Calu3 (cell line): ENCODE measurements around the gene TMC8. TPM values are rescaled to one million over a fixed set of nuclear protein-coding genes. Genes with fewer than 3 reads are reported as not detected.

Experiments
- BruUV-seq: library from RNA; stranded (reverse); fragments of 400-500 nt; replicated peaks from 2 replicates; lab custom pipeline; 2021; lab: Mats Ljungman, UMichigan
- CTCF ChIA-PET: fragments of 300-600 bp; sonication (Branson Sonifier 250); formaldehyde crosslinking; loops from one replicate; lab custom pipeline; 2022; ENCODE audit warnings: antibody characterized with exemption; lab: Charles Lee
- DNase-seq: peaks from one replicate; pipeline ENCODE4 v3.0.0; 2022
- H3K27ac Mint-ChIP-seq: one replicate; pipeline ENCODE4 v1.8.0; 2022; ENCODE audit warnings: mixed read lengths; ENCODE audit not compliant: unreplicated experiment
- H3K27me3 Mint-ChIP-seq: one replicate; pipeline ENCODE4 v1.8.0; 2022; ENCODE audit warnings: mixed read lengths; ENCODE audit not compliant: unreplicated experiment
- H3K36me3 Mint-ChIP-seq: one replicate; pipeline ENCODE4 v1.8.0; 2022; ENCODE audit warnings: mild to moderate bottlenecking, moderate library complexity, mixed read lengths; ENCODE audit not compliant: insufficient read depth, unreplicated experiment
- H3K4me1 Mint-ChIP-seq: one replicate; pipeline ENCODE4 v1.8.0; 2022; ENCODE audit warnings: mild to moderate bottlenecking, low read depth, mixed read lengths; ENCODE audit not compliant: unreplicated experiment
- H3K4me3 Mint-ChIP-seq: one replicate; pipeline ENCODE4 v1.8.0; 2022; ENCODE audit warnings: mild to moderate bottlenecking, low read depth, moderate library complexity, mixed read lengths; ENCODE audit not compliant: unreplicated experiment
- H3K9me3 Mint-ChIP-seq: one replicate; pipeline ENCODE4 v1.8.0; 2022; ENCODE audit warnings: low read depth, mixed read lengths; ENCODE audit not compliant: unreplicated experiment
- intact Hi-C: fragments of 100-400 bp; cut with micrococcal nuclease; formaldehyde crosslinking; loops from one replicate; pipeline ENCODE4 v1.10.0; 2022; ENCODE audit not compliant: unreplicated experiment
- total RNA-seq: library from RNA; stranded (reverse); gene quantifications from 2 replicates; pipeline ENCODE4 v1.2.3, GENCODE V29; 2022
- TF ChIP-seq, protein P1 (sequence below): fragments of 200-600 bp; IDR thresholded peaks from one replicate; pipeline ENCODE4 v1.8.0; 2022; ENCODE audit warnings: antibody characterized with exemption; ENCODE audit not compliant: unreplicated experiment

Gene TMC8
- total RNA-seq, 1 experiment from 2014 or later: 1.1 TPM

DNA sequence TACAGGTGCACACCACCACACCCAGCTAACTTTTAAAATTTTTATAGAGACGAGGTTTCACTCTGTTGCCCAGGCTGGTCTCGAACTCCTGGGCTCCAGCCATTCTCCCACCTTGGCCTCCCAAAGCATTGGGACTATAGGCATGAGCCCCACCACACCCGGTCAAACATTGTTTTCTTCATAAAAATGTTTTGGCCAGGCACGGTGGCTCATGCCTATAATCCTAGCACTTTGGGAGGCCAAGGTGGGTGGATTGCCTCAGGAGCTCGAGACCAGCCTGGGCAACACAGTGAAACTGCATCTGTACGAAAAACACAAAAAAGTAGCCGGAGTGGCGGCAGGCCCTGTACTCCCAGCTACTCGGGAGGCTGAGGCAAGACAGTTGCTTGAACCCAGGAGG lies 14.2 kb upstream of the TMC8 start:
- no peak for DNase-seq
- H3K27ac Mint-ChIP-seq: no peak overlapping the region
- CTCF ChIA-PET: interaction anchor here (0.6 to 0.7 kb wide), 2 partner anchors 24 to 738 kb away, joined by 3 read pairs; no protein-coding TSS in a partner anchor
- H3K27me3 Mint-ChIP-seq: no peaks in the 10 kb centered on the region
- no peaks in the 10 kb centered on the region for H3K9me3 Mint-ChIP-seq
- peaks cover 8% of the 10 kb centered on the region for H3K4me1 Mint-ChIP-seq
- H3K4me3 Mint-ChIP-seq: no peak overlapping the region
- intact Hi-C loops: no loop called here
- no TSS peak for BruUV-seq
- TF ChIP-seq, protein P1, sequence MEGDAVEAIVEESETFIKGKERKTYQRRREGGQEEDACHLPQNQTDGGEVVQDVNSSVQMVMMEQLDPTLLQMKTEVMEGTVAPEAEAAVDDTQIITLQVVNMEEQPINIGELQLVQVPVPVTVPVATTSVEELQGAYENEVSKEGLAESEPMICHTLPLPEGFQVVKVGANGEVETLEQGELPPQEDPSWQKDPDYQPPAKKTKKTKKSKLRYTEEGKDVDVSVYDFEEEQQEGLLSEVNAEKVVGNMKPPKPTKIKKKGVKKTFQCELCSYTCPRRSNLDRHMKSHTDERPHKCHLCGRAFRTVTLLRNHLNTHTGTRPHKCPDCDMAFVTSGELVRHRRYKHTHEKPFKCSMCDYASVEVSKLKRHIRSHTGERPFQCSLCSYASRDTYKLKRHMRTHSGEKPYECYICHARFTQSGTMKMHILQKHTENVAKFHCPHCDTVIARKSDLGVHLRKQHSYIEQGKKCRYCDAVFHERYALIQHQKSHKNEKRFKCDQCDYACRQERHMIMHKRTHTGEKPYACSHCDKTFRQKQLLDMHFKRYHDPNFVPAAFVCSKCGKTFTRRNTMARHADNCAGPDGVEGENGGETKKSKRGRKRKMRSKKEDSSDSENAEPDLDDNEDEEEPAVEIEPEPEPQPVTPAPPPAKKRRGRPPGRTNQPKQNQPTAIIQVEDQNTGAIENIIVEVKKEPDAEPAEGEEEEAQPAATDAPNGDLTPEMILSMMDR: no peak
- peaks cover 33% of the 10 kb centered on the region for H3K36me3 Mint-ChIP-seq

DNA sequence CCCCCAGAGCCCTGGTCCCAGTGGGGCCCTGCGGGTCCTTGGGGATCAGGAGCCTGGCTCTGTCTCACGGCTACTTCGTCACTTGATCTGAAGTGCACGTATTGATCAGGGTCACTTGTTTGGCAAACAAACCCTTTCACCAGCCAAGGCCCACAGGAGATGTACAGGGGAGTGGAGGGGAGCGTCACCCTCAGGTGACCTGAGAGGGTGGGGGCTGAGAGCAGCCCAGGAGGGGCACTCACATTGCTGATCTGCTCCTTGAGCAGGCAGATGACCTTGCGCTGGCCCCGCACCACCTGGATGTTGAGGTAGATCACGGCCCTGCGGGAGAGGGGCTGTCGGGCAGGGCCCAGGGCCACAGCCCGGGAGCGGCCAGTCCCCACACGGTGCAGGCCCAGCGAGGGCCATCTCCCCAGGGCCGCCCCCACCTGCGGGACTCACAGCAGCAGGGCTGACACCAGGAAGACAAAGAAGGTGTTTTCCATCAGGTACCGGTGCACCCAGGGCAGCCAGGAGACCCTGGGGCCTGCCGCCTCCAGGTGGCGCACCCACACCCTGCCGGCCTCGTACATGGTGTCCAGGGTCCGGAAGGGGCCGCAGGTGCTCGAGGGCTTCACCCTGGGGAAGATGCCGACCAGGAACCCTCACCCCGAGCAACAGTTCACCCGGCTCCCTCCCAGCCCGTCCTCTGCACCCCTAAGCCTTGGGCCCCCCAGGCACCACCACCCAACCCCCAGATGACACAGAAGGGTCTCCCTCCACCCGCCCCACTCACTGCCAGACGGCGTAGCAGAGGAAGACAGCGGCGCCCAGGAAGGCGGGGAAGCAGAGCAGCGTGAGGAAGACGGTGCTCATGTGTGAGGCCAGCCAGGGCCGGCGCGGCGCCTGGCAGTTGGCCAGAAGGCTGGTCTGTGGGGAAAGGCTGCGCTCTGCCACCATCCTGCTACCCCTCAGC lies 13.3 kb upstream of the TMC8 start:
- Mint-ChIP-seq H3K4me1 (peaks cover 6% of the 10 kb centered on the region), H3K4me3 (no peak overlapping the region), H3K9me3 (no peaks in the 10 kb centered on the region), H3K36me3 (peaks cover 38% of the 10 kb centered on the region), H3K27ac (no peak overlapping the region), H3K27me3 (no peaks in the 10 kb centered on the region)
- TF ChIP-seq, protein P1: peak; percentile 28
- intact Hi-C loops: no loop called here
- no TSS peak for BruUV-seq
- DNase-seq: peak; percentile 47
- CTCF ChIA-PET: no interaction called here

DNA sequence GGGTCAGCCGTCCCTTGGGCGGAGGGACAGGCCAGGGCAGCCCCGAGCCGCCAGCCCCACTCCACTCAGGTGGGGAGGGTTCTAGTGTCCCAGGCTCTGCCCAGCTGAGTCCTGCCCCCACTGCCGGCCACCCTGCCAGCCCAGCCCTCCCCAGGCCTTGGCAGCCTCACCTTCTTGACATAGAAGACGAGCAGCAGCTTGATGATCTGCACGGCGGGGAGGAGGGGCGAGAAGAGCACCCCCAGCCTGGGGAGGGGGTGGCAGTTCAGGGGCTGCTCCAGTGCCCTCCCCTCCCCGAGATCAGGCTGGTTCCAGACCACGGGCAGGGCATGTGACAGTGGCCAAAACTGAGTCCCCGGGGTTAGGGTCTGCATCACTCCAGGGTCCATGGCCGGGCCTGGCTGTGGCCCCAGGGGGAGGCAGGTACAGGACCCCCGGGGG lies 11.8 kb upstream of the TMC8 start:
- no peaks in the 10 kb centered on the region for H3K27me3 Mint-ChIP-seq
- no peaks in the 10 kb centered on the region for H3K4me1 Mint-ChIP-seq
- H3K36me3 Mint-ChIP-seq: peaks cover 39% of the 10 kb centered on the region
- no TSS peak for BruUV-seq
- TF ChIP-seq, protein P1: no peak
- H3K9me3 Mint-ChIP-seq: no peaks in the 10 kb centered on the region
- no peak overlapping the region for H3K4me3 Mint-ChIP-seq
- DNase-seq: no peak
- intact Hi-C loops: no loop called here
- CTCF ChIA-PET: no interaction called here
- no peak overlapping the region for H3K27ac Mint-ChIP-seq

DNA sequence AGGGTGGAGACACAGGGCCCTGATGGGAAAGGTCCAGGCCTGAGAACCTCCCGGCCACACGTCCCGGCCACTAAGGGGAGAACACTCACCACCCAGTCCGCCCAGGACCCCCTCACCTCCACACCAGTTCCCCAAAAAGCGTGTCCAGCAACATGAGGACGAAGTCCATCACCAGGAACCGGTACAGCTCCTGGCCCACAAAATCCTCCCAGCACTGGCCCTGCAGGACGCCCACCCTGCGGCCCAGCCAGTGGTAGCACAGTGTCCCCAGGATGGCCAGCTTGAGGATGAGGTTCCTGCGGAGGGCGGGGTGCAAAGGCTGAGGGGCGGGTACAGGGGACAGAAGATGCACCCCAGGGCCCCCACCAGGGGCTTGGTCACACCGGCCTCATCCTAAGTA lies 10.0 kb upstream of the TMC8 start:
- H3K27me3 Mint-ChIP-seq: no peaks in the 10 kb centered on the region
- H3K9me3 Mint-ChIP-seq: no peaks in the 10 kb centered on the region
- H3K4me3 Mint-ChIP-seq: no peak overlapping the region
- TF ChIP-seq, protein P1: no peak
- peaks cover 37% of the 10 kb centered on the region for H3K36me3 Mint-ChIP-seq
- H3K27ac Mint-ChIP-seq: no peak overlapping the region
- intact Hi-C loops: no loop called here
- CTCF ChIA-PET: interaction anchor here (1.2 kb wide), 1 partner anchor 8 kb away, joined by 5 read pairs; the partner anchor contains the start of gene TMC6
- DNase-seq: no peak
- BruUV-seq: no TSS peak
- no peaks in the 10 kb centered on the region for H3K4me1 Mint-ChIP-seq
